SK-N-SH (cell line): Measurements from ENCODE around the gene PLD1. TPM values are rescaled to one million over a fixed set of nuclear protein-coding genes. Genes with fewer than 3 reads are reported as not detected.

Source experiments
- CTCF ChIA-PET: fragments of 300-600, 350-600 bp; formaldehyde crosslinking; extraction: SDS; loops from one replicate; lab custom pipeline; 2021; lab: Yijun Ruan, JAX
- POLR2A ChIA-PET: fragments of 350-600 bp; sonication (Branson Sonifier 250); formaldehyde crosslinking; extraction: SDS; loops from one replicate; lab custom pipeline; 2020; ENCODE audit warnings: antibody characterized with exemption, inconsistent platforms; lab: Yijun Ruan, JAX
- DNase-seq: peaks from one replicate; pipeline ENCODE4 v3.0.0; 2012
- H2AFZ ChIP-seq: fragments of 200-600 bp; sonication (generic); 2 replicates; pipeline ENCODE4 v1.8.1; 2016; ENCODE audit warnings: antibody characterized with exemption, mild to moderate bottlenecking, low read depth
- H3F3A ChIP-seq: fragments of 200-600 bp; sonication (generic); replicated peaks from 2 replicates; pipeline ENCODE3; 2016; ENCODE audit warnings: antibody characterized with exemption, mild to moderate bottlenecking; ENCODE audit not compliant: insufficient read depth
- H3K27ac ChIP-seq, 2 experiments: fragments of 200-500 bp in 1 of 2; fragments of 200-600 bp in 1 of 2; sonication (Bioruptor generic) in 1 of 2; sonication (generic), shearing (Covaris generic) in 1 of 2; 2 replicates each; pipeline versions ENCODE4 v1.5.1 to v1.6.1; 2014 to 2016; ENCODE audit warnings: low read depth in 2 of 2, inconsistent platforms in 1 of 2, low read length in 1 of 2, mild to moderate bottlenecking in 1 of 2, mixed read lengths in 1 of 2
- H3K27me3 ChIP-seq: fragments of 200-600 bp; sonication (generic), shearing (Covaris generic); 2 replicates; pipeline ENCODE4 v1.6.1; 2016; ENCODE audit warnings: mixed run types; ENCODE audit not compliant: insufficient read depth
- H3K36me3 ChIP-seq, 2 experiments: fragments of 200-500 bp in 1 of 2; fragments of 200-600 bp in 1 of 2; sonication (Bioruptor generic) in 1 of 2; sonication (generic) in 1 of 2; replicated peaks in 1 of 2; 2 replicates each; pipeline versions ENCODE3 to v1.5.1; 2014 to 2016; ENCODE audit warnings: low read length in 1 of 2, mild to moderate bottlenecking in 1 of 2; ENCODE audit not compliant: insufficient read depth in 2 of 2, control insufficient read depth in 1 of 2
- H3K4me1 ChIP-seq, 2 experiments: fragments of 200-500 bp in 1 of 2; fragments of 200-600 bp in 1 of 2; sonication (Bioruptor generic) in 1 of 2; sonication (generic), shearing (Covaris generic) in 1 of 2; 2 replicates each; pipeline versions ENCODE4 v1.5.1 to v1.6.1; 2014 to 2016; ENCODE audit warnings: low read depth in 1 of 2, low read length in 1 of 2, mixed run types in 1 of 2; ENCODE audit not compliant: insufficient read depth in 2 of 2, control insufficient read depth in 1 of 2
- H3K4me2 ChIP-seq: fragments of 200-600 bp; sonication (generic), shearing (Covaris generic); 2 replicates; pipeline ENCODE4 v1.6.1; 2017; ENCODE audit warnings: mixed run types
- H3K4me3 ChIP-seq, 2 experiments: fragments of 200-500 bp in 1 of 2; fragments of 200-600 bp in 1 of 2; sonication (Bioruptor generic) in 1 of 2; sonication (generic), shearing (Covaris generic) in 1 of 2; 2 replicates each; pipeline versions ENCODE4 v1.5.1 to v1.8.1; 2014 to 2016; ENCODE audit warnings: low read depth in 2 of 2, inconsistent platforms in 1 of 2, low read length in 1 of 2, mild to moderate bottlenecking in 1 of 2, mixed read lengths in 1 of 2, moderate library complexity in 1 of 2
- H3K79me2 ChIP-seq: fragments of 200-600 bp; sonication (generic); 2 replicates; pipeline ENCODE4 v1.8.1; 2017; ENCODE audit warnings: mild to moderate bottlenecking; ENCODE audit not compliant: insufficient read depth
- H3K9ac ChIP-seq: fragments of 200-600 bp; sonication (generic); 2 replicates; pipeline ENCODE4 v1.6.1; 2017; ENCODE audit warnings: mixed run types
- H3K9me2 ChIP-seq: fragments of 200-600 bp; sonication (generic); 2 replicates; pipeline ENCODE4 v1.6.1; 2017; ENCODE audit warnings: mixed run types
- H3K9me3 ChIP-seq: fragments of 200-600 bp; sonication (generic); 2 replicates; pipeline ENCODE4 v1.6.1; 2017; ENCODE audit warnings: mixed run types, mild to moderate bottlenecking, moderate library complexity
- H4K20me1 ChIP-seq: fragments of 200-600 bp; sonication (generic); 2 replicates; pipeline ENCODE4 v1.6.1; 2017; ENCODE audit warnings: mild to moderate bottlenecking, mixed run types; ENCODE audit not compliant: insufficient read depth
- FOXM1 ChIP-seq: IDR thresholded peaks from 2 replicates; pipeline ENCODE4 v1.4.0; 2012; ENCODE audit warnings: low read depth, mild to moderate bottlenecking
- GATA2 ChIP-seq: sonication (generic); formaldehyde crosslinking; IDR thresholded peaks from 2 replicates; pipeline ENCODE4 v1.5.0; 2020; ENCODE audit warnings: mild to moderate bottlenecking, missing genetic modification reagents
- MXI1 ChIP-seq: IDR thresholded peaks from 2 replicates; pipeline ENCODE4 v1.6.1; 2012; ENCODE audit warnings: mild to moderate bottlenecking, low read depth, low read length, improper control_type of control experiment
- NRF1 ChIP-seq: IDR thresholded peaks from 2 replicates; pipeline ENCODE4 v1.6.1; 2012; ENCODE audit warnings: low read depth, mild to moderate bottlenecking, low read length
- POLR2AphosphoS5 ChIP-seq: IDR thresholded peaks from 2 replicates; pipeline ENCODE4 v1.6.1; 2012; ENCODE audit warnings: low read depth, low read length
- RAD21 ChIP-seq: IDR thresholded peaks from 2 replicates; pipeline ENCODE4 v1.6.1; 2012; ENCODE audit warnings: mild to moderate bottlenecking, low read length
- RCOR1 ChIP-seq: fragments of 150-350 bp; IDR thresholded peaks from 2 replicates; pipeline ENCODE4 v1.6.1; 2017; ENCODE audit warnings: antibody characterized with exemption, low read length
- REST ChIP-seq: IDR thresholded peaks from 2 replicates; pipeline ENCODE4 v1.6.1; 2012; ENCODE audit warnings: mild to moderate bottlenecking, low read depth, low read length, moderate library complexity
- RFX5 ChIP-seq: IDR thresholded peaks from 2 replicates; pipeline ENCODE4 v1.6.1; 2012; ENCODE audit warnings: mild to moderate bottlenecking, improper control_type of control experiment, low read length
- SIN3A ChIP-seq: IDR thresholded peaks from 2 replicates; pipeline ENCODE4 v1.6.1; 2012; ENCODE audit warnings: low read depth, mild to moderate bottlenecking, low read length, moderate library complexity, borderline replicate concordance
- TAF1 ChIP-seq: IDR thresholded peaks from 2 replicates; pipeline ENCODE4 v1.6.1; 2012; ENCODE audit warnings: low read depth, mild to moderate bottlenecking, low read length, moderate library complexity, borderline replicate concordance
- WGBS: methylation state at CpG from one replicate; pipeline ENCODE4 v1.1.6; 2017; ENCODE audit warnings: low lambda C conversion rate; 5-methylcytosine and 5-hydroxymethylcytosine counted together
- polyA plus RNA-seq, 3 experiments: library from polyadenylated mRNA; depleted of rRNA; stranded (reverse); fragments of >200 nt; gene quantifications; 2 replicates each; pipeline ENCODE4 v1.2.3, GENCODE V29; 2012
- TF ChIP-seq, protein P1 (sequence below): fragments of 150-350 bp; IDR thresholded peaks from 2 replicates; pipeline ENCODE4 v1.6.1; 2016; ENCODE audit warnings: mild to moderate bottlenecking, low read depth, low read length
- TF ChIP-seq, protein P2 (sequence below): IDR thresholded peaks from 2 replicates; pipeline ENCODE4 v1.4.0; 2012; ENCODE audit warnings: low read depth

The PLD1 gene
- polyA plus RNA-seq, 1 of the 3 experiments (the other 2 are of a cell fraction): 6.2 TPM

DNA sequence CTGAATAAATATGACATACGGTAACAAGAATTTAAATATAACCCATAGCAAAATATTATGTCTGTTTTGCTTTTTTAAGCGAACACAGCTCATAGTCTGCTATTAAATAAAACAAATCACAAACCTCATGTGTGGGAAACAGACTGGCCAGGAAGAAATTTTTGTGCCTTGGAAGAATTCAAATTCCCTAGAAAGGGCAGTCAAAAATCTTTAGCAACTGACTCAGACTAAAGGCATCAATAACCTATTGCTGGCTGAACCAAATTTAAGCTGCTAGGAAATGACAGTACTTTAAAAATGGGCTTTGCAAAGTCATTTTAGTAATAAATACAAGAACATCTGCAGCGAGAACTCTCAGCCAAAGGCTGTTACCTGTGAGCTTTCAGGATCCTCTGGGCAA is 151.4 kb downstream of the PLD1 start:
- Histone ChIP-seq H3K79me2 (no peaks in the 10 kb centered on the region), H3K4me3 (no peak overlapping the region), H3K9me2 (no peaks in the 10 kb centered on the region), H3F3A (no peaks in the 10 kb centered on the region), H3K9ac (no peak overlapping the region), H3K36me3 (peaks cover 4 to 18% of the 10 kb centered on the region in 2 experiments), H3K4me1 (peaks cover 0 to 5% of the 10 kb centered on the region in 2 experiments; a peak in 2 of 4 replicates), H2AFZ (no peak overlapping the region), H3K9me3 (no peaks in the 10 kb centered on the region), H4K20me1 (no peaks in the 10 kb centered on the region), H3K27me3 (no peaks in the 10 kb centered on the region), H3K4me2 (no peak overlapping the region), H3K27ac (peak overlapping the region in 1 of 2 experiments; percentile 23; a peak in 1 of 4 replicates)
- WGBS: 94% methylated on average over 3 of the region's 3 CpGs
- POLR2A ChIA-PET: no interaction called here
- DNase-seq: no peak
- CTCF ChIA-PET: interaction anchor here (1.0 to 1.5 kb wide), 3 partner anchors 9 to 114 kb away, joined by 3 to 5 read pairs (median 3); no protein-coding TSS in a partner anchor
- TF ChIP-seq GATA2 (CRISPR knock-in tag): no peak

DNA sequence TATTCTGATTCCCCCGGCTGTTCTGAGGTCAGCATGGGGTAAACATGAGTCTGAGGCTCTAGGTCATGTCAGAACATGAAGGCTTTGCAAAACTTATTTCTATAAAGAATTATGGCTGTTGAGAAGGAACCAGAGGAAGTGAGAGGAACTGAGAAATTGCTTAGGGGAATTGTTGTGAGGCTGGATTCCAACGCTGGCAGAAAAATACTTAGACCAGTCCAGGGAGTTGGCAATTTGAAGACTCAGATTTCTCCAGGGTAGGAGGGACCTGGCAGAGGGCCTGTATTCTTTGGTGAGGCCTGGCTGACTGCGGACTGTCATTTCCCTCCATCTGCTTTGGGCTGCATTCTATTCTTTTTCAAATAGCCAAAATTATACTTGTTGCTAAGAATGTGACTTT is 155.5 kb downstream of the PLD1 start:
- WGBS: 84% methylated on average over 3 of the region's 3 CpGs
- ChIA-PET POLR2A (no interaction called here), CTCF (no interaction called here)
- Histone ChIP-seq H3K9me2 (no peaks in the 10 kb centered on the region), H3K27me3 (no peaks in the 10 kb centered on the region), H3K9ac (no peak overlapping the region), H3K4me1 (peaks cover 0 to 4% of the 10 kb centered on the region in 2 experiments; a peak in 1 of 4 replicates), H4K20me1 (no peaks in the 10 kb centered on the region), H3K79me2 (no peaks in the 10 kb centered on the region), H3K36me3 (peaks cover 0 to 6% of the 10 kb centered on the region in 2 experiments), H3F3A (no peaks in the 10 kb centered on the region), H3K27ac (peak overlapping the region in 1 of 2 experiments; percentile 17; a peak in 1 of 4 replicates), H3K4me2 (no peak overlapping the region), H2AFZ (no peak overlapping the region), H3K4me3 (no peak overlapping the region), H3K9me3 (no peaks in the 10 kb centered on the region)
- DNase-seq: no peak
- TF ChIP-seq GATA2 (CRISPR knock-in tag) (no peak), MXI1 (no peak), SIN3A (no peak)

GRCh38 chr3:171654326-171654725 is 156.0 kb downstream of the PLD1 start:
- POLR2A ChIA-PET: no interaction called here
- no peak overlapping the region for H3K4me2 ChIP-seq
- no peaks in the 10 kb centered on the region for H3K79me2 ChIP-seq
- H3K9me3 ChIP-seq: no peaks in the 10 kb centered on the region
- TF ChIP-seq NRF1 (no peak), POLR2AphosphoS5 (no peak), REST (no peak), RFX5 (no peak), TAF1 (no peak), RAD21 (no peak), FOXM1 (no peak), RCOR1 (no peak)
- TF ChIP-seq, protein P1, sequence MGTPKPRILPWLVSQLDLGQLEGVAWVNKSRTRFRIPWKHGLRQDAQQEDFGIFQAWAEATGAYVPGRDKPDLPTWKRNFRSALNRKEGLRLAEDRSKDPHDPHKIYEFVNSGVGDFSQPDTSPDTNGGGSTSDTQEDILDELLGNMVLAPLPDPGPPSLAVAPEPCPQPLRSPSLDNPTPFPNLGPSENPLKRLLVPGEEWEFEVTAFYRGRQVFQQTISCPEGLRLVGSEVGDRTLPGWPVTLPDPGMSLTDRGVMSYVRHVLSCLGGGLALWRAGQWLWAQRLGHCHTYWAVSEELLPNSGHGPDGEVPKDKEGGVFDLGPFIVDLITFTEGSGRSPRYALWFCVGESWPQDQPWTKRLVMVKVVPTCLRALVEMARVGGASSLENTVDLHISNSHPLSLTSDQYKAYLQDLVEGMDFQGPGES: no peak
- TF ChIP-seq, protein P2, sequence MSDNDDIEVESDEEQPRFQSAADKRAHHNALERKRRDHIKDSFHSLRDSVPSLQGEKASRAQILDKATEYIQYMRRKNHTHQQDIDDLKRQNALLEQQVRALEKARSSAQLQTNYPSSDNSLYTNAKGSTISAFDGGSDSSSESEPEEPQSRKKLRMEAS: no peak
- no peak for DNase-seq
- no peak overlapping the region for H3K9ac ChIP-seq
- H3K27ac ChIP-seq: peak overlapping the region in 1 of 2 experiments; percentile 17; a peak in 1 of 4 replicates
- H3K4me1 ChIP-seq: peaks cover 0 to 4% of the 10 kb centered on the region in 2 experiments; a peak in 1 of 4 replicates
- H3K27me3 ChIP-seq: no peaks in the 10 kb centered on the region
- H2AFZ ChIP-seq: no peak overlapping the region
- H3F3A ChIP-seq: no peaks in the 10 kb centered on the region
- CTCF ChIA-PET: interaction anchor here (1.6 kb wide), 1 partner anchor 117 kb away, joined by 9 read pairs; no protein-coding TSS in a partner anchor
- H3K36me3 ChIP-seq: peaks cover 0 to 6% of the 10 kb centered on the region in 2 experiments
- H3K9me2 ChIP-seq: no peaks in the 10 kb centered on the region
- no peaks in the 10 kb centered on the region for H4K20me1 ChIP-seq
- WGBS: 95% methylated on average over 1 of the region's 1 CpG
- no peak overlapping the region for H3K4me3 ChIP-seq
